ENCODE results near the gene ELOB.

ELOB gene

GRCh38 chr16:2810651-2811050 lies 33.6 kb upstream of the ELOB start:
- H3K4me3 ChIP-seq (replicated peaks; ENCODE audit: low read depth, low read length) = no peak overlapping the region
- DNase-seq (ENCODE audit: low read depth) = no peak
- TF ChIP-seq CTCF (IDR thresholded peaks at IDR 0.05; ENCODE audit: low read length, missing control alignments) = no peak

- DNase-seq (ENCODE audit: low read depth) = no peak
- H3K4me3 ChIP-seq (replicated peaks; ENCODE audit: low read depth, low read length) = no peak overlapping the region
- TF ChIP-seq CTCF (IDR thresholded peaks at IDR 0.05; ENCODE audit: low read length, missing control alignments) = no peak
Measured at GRCh38 chr16:2809149-2809760, 32.2 kb upstream of the ELOB start.

GRCh38 chr16:2808181-2808580 lies 31.1 kb upstream of the ELOB start:
- DNase-seq (ENCODE audit: low read depth) = no peak
- no peak for TF ChIP-seq CTCF (IDR thresholded peaks at IDR 0.05; ENCODE audit: low read length, missing control alignments)
- H3K4me3 ChIP-seq (replicated peaks; ENCODE audit: low read depth, low read length) = no peak overlapping the region

DNA sequence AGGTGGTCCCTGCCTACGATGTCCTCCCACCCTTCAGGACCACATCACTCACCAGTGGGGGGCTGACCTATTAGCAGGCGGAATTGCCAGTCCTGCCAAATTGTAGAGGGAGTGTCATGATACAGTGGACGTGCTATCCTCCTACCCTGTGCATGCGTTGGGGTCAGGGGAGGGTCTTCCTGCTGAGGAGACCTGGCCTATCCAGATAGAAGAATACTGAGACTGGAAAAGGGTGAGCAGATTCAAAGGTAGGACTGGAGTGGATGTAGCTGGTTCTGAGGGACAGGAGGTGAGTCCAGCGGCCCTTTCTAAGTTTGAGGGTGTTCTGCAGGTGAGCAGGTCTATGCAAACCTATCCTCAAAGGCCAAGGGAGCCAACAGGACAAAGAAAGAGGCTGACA lies 29.2 kb upstream of the ELOB start:
- H3K4me3 ChIP-seq (replicated peaks; ENCODE audit: low read depth, low read length) = no peak overlapping the region
- no peak for DNase-seq (ENCODE audit: low read depth)

GRCh38 chr16:2804728-2805127 lies 27.6 kb upstream of the ELOB start:
- DNase-seq (ENCODE audit: low read depth) = no peak
- no peak for TF ChIP-seq CTCF (IDR thresholded peaks at IDR 0.05; ENCODE audit: low read length, missing control alignments)

More for the DNA sequence above, 29.2 kb upstream of the ELOB start:
- no peak for TF ChIP-seq CTCF (IDR thresholded peaks at IDR 0.05; ENCODE audit: low read length, missing control alignments)

GRCh38 chr16:2803545-2804195 lies 26.6 kb upstream of the ELOB start:
- DNase-seq (ENCODE audit: low read depth) = no peak
- no peak for TF ChIP-seq CTCF (IDR thresholded peaks at IDR 0.05; ENCODE audit: low read length, missing control alignments)

More at GRCh38 chr16:2804728-2805127, 27.6 kb upstream of the ELOB start:
- no peak overlapping the region for H3K4me3 ChIP-seq (replicated peaks; ENCODE audit: low read depth, low read length)

GRCh38 chr16:2799859-2800226 lies 22.8 kb upstream of the ELOB start:
- no peak for DNase-seq (ENCODE audit: low read depth)

More at GRCh38 chr16:2803545-2804195, 26.6 kb upstream of the ELOB start:
- no peak overlapping the region for H3K4me3 ChIP-seq (replicated peaks; ENCODE audit: low read depth, low read length)

More at GRCh38 chr16:2799859-2800226, 22.8 kb upstream of the ELOB start:
- no peak for TF ChIP-seq CTCF (IDR thresholded peaks at IDR 0.05; ENCODE audit: low read length, missing control alignments)
- no peak overlapping the region for H3K4me3 ChIP-seq (replicated peaks; ENCODE audit: low read depth, low read length)

All from fibroblast of pulmonary artery (primary cell).